HepG2 (cell line): ENCODE data around the gene ATG16L1. TPM values are rescaled to one million over a fixed set of nuclear protein-coding genes. Genes with fewer than 3 reads are reported as not detected.

Experiments
- ATF1 ChIP-seq: IDR thresholded peaks from 2 replicates; pipeline ENCODE4 v1.6.1; 2016; ENCODE audit warnings: mild to moderate bottlenecking, control low read depth
- ATF7 ChIP-seq, 2 experiments: fragments of 450-650 bp in 1 of 2; sonication (generic) in 1 of 2; formaldehyde crosslinking in 1 of 2; IDR thresholded peaks; 2 replicates each; pipeline versions ENCODE4 v1.4.0 to v1.6.1; 2016 to 2020; ENCODE audit warnings: antibody characterized with exemption in 1 of 2, mild to moderate bottlenecking in 1 of 2, missing genetic modification reagents in 1 of 2
- CCDC6 ChIP-seq: sonication (generic); formaldehyde crosslinking; IDR thresholded peaks from 2 replicates; pipeline ENCODE4 v1.8.1; 2022; ENCODE audit warnings: mild to moderate bottlenecking, missing genetic modification reagents, moderate library complexity
- GZF1 ChIP-seq: sonication (generic); formaldehyde crosslinking; IDR thresholded peaks from 2 replicates; pipeline ENCODE4 v1.5.1; 2020; ENCODE audit warnings: mild to moderate bottlenecking, missing genetic modification reagents
- MEIS1 ChIP-seq: sonication (generic); formaldehyde crosslinking; IDR thresholded peaks from 2 replicates; pipeline ENCODE4 v1.9.0; 2021; ENCODE audit warnings: mild to moderate bottlenecking, missing genetic modification reagents, moderate library complexity, borderline replicate concordance
- PHB2 ChIP-seq: fragments of 450-650 bp; IDR thresholded peaks from 2 replicates; pipeline ENCODE4 v1.6.1; 2018; ENCODE audit not compliant: partially characterized antibody
- RBAK ChIP-seq: sonication (generic); formaldehyde crosslinking; IDR thresholded peaks from 2 replicates; pipeline ENCODE4 v1.5.1; 2020; ENCODE audit warnings: mild to moderate bottlenecking, missing genetic modification reagents
- RBFOX2 ChIP-seq: fragments of 200-400 bp; formaldehyde crosslinking; IDR thresholded peaks from 2 replicates; pipeline ENCODE4 v1.6.1; 2017; ENCODE audit warnings: low read depth, mild to moderate bottlenecking, low read length
- SP1 ChIP-seq, 2 experiments: fragments of 450-650 bp in 1 of 2; sonication (generic) in 1 of 2; formaldehyde crosslinking in 1 of 2; IDR thresholded peaks; 2 replicates each; pipeline versions ENCODE4 v1.4.0 to v1.6.1; 2016 to 2020; ENCODE audit warnings: missing genetic modification reagents in 1 of 2
- SPEN ChIP-seq: sonication (generic); formaldehyde crosslinking; IDR thresholded peaks from 2 replicates; pipeline ENCODE4 v1.5.1; 2020; ENCODE audit warnings: low read depth, mild to moderate bottlenecking, missing genetic modification reagents
- ZFP37 ChIP-seq: sonication (generic); formaldehyde crosslinking; IDR thresholded peaks from 2 replicates; pipeline ENCODE4 v1.4.0; 2020; ENCODE audit warnings: missing genetic modification reagents, borderline replicate concordance
- ZNF891 ChIP-seq: sonication (generic); formaldehyde crosslinking; IDR thresholded peaks from 2 replicates; pipeline ENCODE4 v1.5.0; 2020; ENCODE audit warnings: mild to moderate bottlenecking, missing genetic modification reagents
- polyA plus RNA-seq, 8 experiments: library from polyadenylated mRNA; depleted of rRNA in 3 of 8; stranded (reverse) in 7 of 8; unstranded in 1 of 8; fragments of >200 nt; fragmentation: Illumina TruSeq in 4 of 8; extraction: Trizol in 4 of 8; gene quantifications; 2 replicates each; pipeline versions ENCODE4 v1.2.1 to v1.2.3, GENCODE V29; 2011 to 2016; ENCODE audit warnings: low read depth in 4 of 8, missing spikeins in 1 of 8, mixed read lengths in 1 of 8; ENCODE audit not compliant: insufficient read depth in 1 of 8
- total RNA-seq, 5 experiments: library from RNA; depleted of rRNA; stranded (reverse); fragments of >200 nt; fragmentation: Illumina TruSeq; extraction: Trizol; gene quantifications; 2 replicates each; pipeline ENCODE4 v1.2.3, GENCODE V29; 2016; ENCODE audit warnings: low read depth in 1 of 5
- TF ChIP-seq, protein P1 (sequence below): sonication (generic); formaldehyde crosslinking; IDR thresholded peaks from 2 replicates; pipeline ENCODE4 v1.8.0; 2022; ENCODE audit warnings: mild to moderate bottlenecking, missing genetic modification reagents, moderate library complexity
- TF ChIP-seq, protein P2 (sequence below): sonication (generic); formaldehyde crosslinking; IDR thresholded peaks from 2 replicates; pipeline ENCODE4 v1.4.0; 2020; ENCODE audit warnings: missing genetic modification reagents
- TF ChIP-seq, protein P3 (sequence below): sonication (generic); formaldehyde crosslinking; IDR thresholded peaks from 2 replicates; pipeline ENCODE4 v1.4.0; 2020; ENCODE audit warnings: missing genetic modification reagents
- TF ChIP-seq, protein P4 (sequence below): sonication (generic); formaldehyde crosslinking; IDR thresholded peaks from 2 replicates; pipeline ENCODE4 v1.5.0; 2020; ENCODE audit warnings: mild to moderate bottlenecking, missing genetic modification reagents, moderate library complexity
- TF ChIP-seq, protein P5 (sequence below): sonication (generic); formaldehyde crosslinking; IDR thresholded peaks from 2 replicates; pipeline ENCODE4 v1.5.1; 2020; ENCODE audit warnings: mild to moderate bottlenecking, missing genetic modification reagents, moderate library complexity

ATG16L1 gene
- total and polyA plus RNA-seq, 2 of the 13 experiments (the other 11 are each of a cell fraction or from before 2014, with no cell fraction given) = 26.0 to 51.7 TPM

DNA sequence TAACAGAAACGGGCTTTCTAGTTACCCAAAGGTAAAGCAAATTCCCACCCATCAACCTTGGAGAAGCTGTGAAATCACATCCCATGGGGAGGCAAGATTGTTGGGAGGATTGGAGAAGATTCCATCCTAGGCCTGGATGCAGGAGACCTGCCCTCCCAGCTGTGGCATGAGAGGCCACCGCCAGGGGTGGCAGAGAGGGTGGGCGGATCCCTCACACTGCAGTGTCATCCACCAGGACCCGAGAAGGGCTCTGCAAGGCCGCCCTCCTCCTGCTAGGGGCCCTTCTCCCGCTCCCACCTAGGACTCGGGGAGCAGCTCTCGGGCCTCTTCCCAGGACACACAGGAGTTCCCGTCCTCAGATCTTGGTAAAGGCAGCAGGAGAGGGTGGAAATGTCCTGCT is 15.5 kb upstream of the ATG16L1 start (continued):
- TF ChIP-seq CCDC6 (no peak), SP1 (IDR thresholded peaks at IDR 0.05) (no peak), SP1 (CRISPR knock-in tag; IDR thresholded peaks at IDR 0.05) (peak; percentile 79), ZFP37 (CRISPR knock-in tag) (no peak), ZNF891 (CRISPR knock-in tag) (no peak), RBFOX2 (no peak), SPEN (CRISPR knock-in tag) (no peak), ATF7 (IDR thresholded peaks at IDR 0.05) (no peak), ATF7 (CRISPR knock-in tag; IDR thresholded peaks at IDR 0.05) (no peak), GZF1 (no peak), RBAK (no peak), PHB2 (no peak), ATF1 (no peak), MEIS1 (no peak)
- TF ChIP-seq, protein P1, sequence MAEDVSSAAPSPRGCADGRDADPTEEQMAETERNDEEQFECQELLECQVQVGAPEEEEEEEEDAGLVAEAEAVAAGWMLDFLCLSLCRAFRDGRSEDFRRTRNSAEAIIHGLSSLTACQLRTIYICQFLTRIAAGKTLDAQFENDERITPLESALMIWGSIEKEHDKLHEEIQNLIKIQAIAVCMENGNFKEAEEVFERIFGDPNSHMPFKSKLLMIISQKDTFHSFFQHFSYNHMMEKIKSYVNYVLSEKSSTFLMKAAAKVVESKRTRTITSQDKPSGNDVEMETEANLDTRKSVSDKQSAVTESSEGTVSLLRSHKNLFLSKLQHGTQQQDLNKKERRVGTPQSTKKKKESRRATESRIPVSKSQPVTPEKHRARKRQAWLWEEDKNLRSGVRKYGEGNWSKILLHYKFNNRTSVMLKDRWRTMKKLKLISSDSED = no peak
- TF ChIP-seq, protein P2, sequence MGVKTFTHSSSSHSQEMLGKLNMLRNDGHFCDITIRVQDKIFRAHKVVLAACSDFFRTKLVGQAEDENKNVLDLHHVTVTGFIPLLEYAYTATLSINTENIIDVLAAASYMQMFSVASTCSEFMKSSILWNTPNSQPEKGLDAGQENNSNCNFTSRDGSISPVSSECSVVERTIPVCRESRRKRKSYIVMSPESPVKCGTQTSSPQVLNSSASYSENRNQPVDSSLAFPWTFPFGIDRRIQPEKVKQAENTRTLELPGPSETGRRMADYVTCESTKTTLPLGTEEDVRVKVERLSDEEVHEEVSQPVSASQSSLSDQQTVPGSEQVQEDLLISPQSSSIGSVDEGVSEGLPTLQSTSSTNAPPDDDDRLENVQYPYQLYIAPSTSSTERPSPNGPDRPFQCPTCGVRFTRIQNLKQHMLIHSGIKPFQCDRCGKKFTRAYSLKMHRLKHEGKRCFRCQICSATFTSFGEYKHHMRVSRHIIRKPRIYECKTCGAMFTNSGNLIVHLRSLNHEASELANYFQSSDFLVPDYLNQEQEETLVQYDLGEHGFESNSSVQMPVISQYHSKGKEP (CRISPR knock-in tag) = no peak
- TF ChIP-seq, protein P3, sequence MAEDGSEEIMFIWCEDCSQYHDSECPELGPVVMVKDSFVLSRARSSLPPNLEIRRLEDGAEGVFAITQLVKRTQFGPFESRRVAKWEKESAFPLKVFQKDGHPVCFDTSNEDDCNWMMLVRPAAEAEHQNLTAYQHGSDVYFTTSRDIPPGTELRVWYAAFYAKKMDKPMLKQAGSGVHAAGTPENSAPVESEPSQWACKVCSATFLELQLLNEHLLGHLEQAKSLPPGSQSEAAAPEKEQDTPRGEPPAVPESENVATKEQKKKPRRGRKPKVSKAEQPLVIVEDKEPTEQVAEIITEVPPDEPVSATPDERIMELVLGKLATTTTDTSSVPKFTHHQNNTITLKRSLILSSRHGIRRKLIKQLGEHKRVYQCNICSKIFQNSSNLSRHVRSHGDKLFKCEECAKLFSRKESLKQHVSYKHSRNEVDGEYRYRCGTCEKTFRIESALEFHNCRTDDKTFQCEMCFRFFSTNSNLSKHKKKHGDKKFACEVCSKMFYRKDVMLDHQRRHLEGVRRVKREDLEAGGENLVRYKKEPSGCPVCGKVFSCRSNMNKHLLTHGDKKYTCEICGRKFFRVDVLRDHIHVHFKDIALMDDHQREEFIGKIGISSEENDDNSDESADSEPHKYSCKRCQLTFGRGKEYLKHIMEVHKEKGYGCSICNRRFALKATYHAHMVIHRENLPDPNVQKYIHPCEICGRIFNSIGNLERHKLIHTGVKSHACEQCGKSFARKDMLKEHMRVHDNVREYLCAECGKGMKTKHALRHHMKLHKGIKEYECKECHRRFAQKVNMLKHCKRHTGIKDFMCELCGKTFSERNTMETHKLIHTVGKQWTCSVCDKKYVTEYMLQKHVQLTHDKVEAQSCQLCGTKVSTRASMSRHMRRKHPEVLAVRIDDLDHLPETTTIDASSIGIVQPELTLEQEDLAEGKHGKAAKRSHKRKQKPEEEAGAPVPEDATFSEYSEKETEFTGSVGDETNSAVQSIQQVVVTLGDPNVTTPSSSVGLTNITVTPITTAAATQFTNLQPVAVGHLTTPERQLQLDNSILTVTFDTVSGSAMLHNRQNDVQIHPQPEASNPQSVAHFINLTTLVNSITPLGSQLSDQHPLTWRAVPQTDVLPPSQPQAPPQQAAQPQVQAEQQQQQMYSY (CRISPR knock-in tag) = no peak
- TF ChIP-seq, protein P4, sequence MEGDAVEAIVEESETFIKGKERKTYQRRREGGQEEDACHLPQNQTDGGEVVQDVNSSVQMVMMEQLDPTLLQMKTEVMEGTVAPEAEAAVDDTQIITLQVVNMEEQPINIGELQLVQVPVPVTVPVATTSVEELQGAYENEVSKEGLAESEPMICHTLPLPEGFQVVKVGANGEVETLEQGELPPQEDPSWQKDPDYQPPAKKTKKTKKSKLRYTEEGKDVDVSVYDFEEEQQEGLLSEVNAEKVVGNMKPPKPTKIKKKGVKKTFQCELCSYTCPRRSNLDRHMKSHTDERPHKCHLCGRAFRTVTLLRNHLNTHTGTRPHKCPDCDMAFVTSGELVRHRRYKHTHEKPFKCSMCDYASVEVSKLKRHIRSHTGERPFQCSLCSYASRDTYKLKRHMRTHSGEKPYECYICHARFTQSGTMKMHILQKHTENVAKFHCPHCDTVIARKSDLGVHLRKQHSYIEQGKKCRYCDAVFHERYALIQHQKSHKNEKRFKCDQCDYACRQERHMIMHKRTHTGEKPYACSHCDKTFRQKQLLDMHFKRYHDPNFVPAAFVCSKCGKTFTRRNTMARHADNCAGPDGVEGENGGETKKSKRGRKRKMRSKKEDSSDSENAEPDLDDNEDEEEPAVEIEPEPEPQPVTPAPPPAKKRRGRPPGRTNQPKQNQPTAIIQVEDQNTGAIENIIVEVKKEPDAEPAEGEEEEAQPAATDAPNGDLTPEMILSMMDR (CRISPR knock-in tag) = peak; percentile 35; the same call in 1 of the 2 replicates
- TF ChIP-seq, protein P5, sequence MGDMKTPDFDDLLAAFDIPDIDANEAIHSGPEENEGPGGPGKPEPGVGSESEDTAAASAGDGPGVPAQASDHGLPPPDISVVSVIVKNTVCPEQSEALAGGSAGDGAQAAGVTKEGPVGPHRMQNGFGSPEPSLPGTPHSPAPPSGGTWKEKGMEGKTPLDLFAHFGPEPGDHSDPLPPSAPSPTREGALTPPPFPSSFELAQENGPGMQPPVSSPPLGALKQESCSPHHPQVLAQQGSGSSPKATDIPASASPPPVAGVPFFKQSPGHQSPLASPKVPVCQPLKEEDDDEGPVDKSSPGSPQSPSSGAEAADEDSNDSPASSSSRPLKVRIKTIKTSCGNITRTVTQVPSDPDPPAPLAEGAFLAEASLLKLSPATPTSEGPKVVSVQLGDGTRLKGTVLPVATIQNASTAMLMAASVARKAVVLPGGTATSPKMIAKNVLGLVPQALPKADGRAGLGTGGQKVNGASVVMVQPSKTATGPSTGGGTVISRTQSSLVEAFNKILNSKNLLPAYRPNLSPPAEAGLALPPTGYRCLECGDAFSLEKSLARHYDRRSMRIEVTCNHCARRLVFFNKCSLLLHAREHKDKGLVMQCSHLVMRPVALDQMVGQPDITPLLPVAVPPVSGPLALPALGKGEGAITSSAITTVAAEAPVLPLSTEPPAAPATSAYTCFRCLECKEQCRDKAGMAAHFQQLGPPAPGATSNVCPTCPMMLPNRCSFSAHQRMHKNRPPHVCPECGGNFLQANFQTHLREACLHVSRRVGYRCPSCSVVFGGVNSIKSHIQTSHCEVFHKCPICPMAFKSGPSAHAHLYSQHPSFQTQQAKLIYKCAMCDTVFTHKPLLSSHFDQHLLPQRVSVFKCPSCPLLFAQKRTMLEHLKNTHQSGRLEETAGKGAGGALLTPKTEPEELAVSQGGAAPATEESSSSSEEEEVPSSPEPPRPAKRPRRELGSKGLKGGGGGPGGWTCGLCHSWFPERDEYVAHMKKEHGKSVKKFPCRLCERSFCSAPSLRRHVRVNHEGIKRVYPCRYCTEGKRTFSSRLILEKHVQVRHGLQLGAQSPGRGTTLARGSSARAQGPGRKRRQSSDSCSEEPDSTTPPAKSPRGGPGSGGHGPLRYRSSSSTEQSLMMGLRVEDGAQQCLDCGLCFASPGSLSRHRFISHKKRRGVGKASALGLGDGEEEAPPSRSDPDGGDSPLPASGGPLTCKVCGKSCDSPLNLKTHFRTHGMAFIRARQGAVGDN (CRISPR knock-in tag) = peak; percentile 19; the same call in 1 of the 2 replicates
- TF ChIP-seq, all 625 proteins: peak for 8
